Activated T-helper 1 cell treated with anti-CD3 and anti-CD28 coated beads, Interleukin-12 subunit alpha, Interleukin-12 subunit beta, Interleukin-2, Interleukin-4 antibody, amounts not matched to agents 30 ng/mL and 10 ng/mL and 1 ng/mL, durations not matched to agents 14 hours and 24 hours and 36 hours (primary cell): ENCODE results near the gene NDUFB10. TPM values are rescaled to one million over a fixed set of nuclear protein-coding genes. Genes with fewer than 3 reads are reported as not detected.

Experiments
- DNase-seq: peaks from one replicate; pipeline ENCODE4 v3.0.0; 2021; ENCODE audit warnings: low spot score
- H3K27ac Mint-ChIP-seq: one replicate; pipeline ENCODE4 v1.8.0; 2021; ENCODE audit warnings: mild to moderate bottlenecking, mixed read lengths
- H3K27me3 Mint-ChIP-seq: one replicate; pipeline ENCODE4 v1.8.0; 2022; ENCODE audit warnings: mild to moderate bottlenecking, moderate library complexity, mixed read lengths; ENCODE audit not compliant: insufficient read depth
- H3K36me3 Mint-ChIP-seq: one replicate; pipeline ENCODE4 v1.8.0; 2021; ENCODE audit warnings: low read depth, mixed read lengths
- H3K4me1 Mint-ChIP-seq: one replicate; pipeline ENCODE4 v1.8.0; 2021; ENCODE audit warnings: low read depth, mixed read lengths
- H3K4me3 Mint-ChIP-seq: one replicate; pipeline ENCODE4 v1.8.0; 2021; ENCODE audit warnings: mild to moderate bottlenecking, moderate library complexity, mixed read lengths
- H3K9me3 Mint-ChIP-seq: one replicate; pipeline ENCODE4 v1.8.0; 2021; ENCODE audit warnings: mixed read lengths
- intact Hi-C: fragments of 100-400 bp; cut with micrococcal nuclease; formaldehyde crosslinking; loops from one replicate; pipeline ENCODE4 v1.15.1; 2024
- total RNA-seq: library from RNA; stranded (reverse); gene quantifications from 2 replicates; pipeline ENCODE4 v1.2.3, GENCODE V29; 2022

The NDUFB10 gene
- total RNA-seq, 1 donor from 2014 or later = 138 TPM

- Mint-ChIP-seq H3K4me1 (peaks cover 26% of the 10 kb centered on the region), H3K4me3 (peak within 1 kb of the TSS; percentile 92), H3K36me3 (peaks cover 14% of the 10 kb centered on the region), H3K27me3 (no peaks in the 10 kb centered on the region), H3K27ac (peak within 1 kb of the TSS; percentile 87), H3K9me3 (no peaks in the 10 kb centered on the region)
- peak; percentile 77 for DNase-seq
- intact Hi-C loops = loop anchor here (1.0 kb wide), 3 partner anchors 13 to 37 kb away; partner anchors contain the start of genes NTHL1 and TSC2
Observed at GRCh38 chr16:2009791-2010510, 50.6 kb downstream of the NDUFB10 start, which contains the start of gene ZNF598. Gene ZNF598 (minus strand): TSS chr16:2009821.

Other genes with a start within 250 kb of the NDUFB10 start
- gene NME3, start 188.0 kb upstream of the NDUFB10 start, total RNA-seq = 49.5 and 49.9 TPM in 2 replicates
- 31.0 and 32.7 TPM in 2 replicates for gene EME2, start 186.7 kb upstream of the NDUFB10 start, total RNA-seq
- 209 and 215 TPM in 2 replicates for gene MRPS34, start 186.4 kb upstream of the NDUFB10 start, total RNA-seq
- gene SPSB3, start 177.0 kb upstream of the NDUFB10 start, total RNA-seq = 30.3 and 30.8 TPM in 2 replicates
- 81.6 and 82.8 TPM in 2 replicates for gene NUBP2, start 176.6 kb upstream of the NDUFB10 start, total RNA-seq
- not detected in 2 replicates for gene IGFALS, start 165.8 kb upstream of the NDUFB10 start, total RNA-seq
- gene HAGH, start 132.7 kb upstream of the NDUFB10 start, total RNA-seq = 57.8 and 58.7 TPM in 2 replicates
- 19.4 and 20.2 TPM in 2 replicates for gene FAHD1, start 132.3 kb upstream of the NDUFB10 start, total RNA-seq
- not detected in 2 replicates for gene MEIOB, start 87.4 kb upstream of the NDUFB10 start, total RNA-seq
- gene HS3ST6, start 41.1 kb upstream of the NDUFB10 start, total RNA-seq = not detected in 2 replicates
- 22.1 and 26.1 TPM in 2 replicates for gene MSRB1, start 16.3 kb upstream of the NDUFB10 start, total RNA-seq
- gene RPL3L, start 4.8 kb upstream of the NDUFB10 start, total RNA-seq = 1.1 and 1.9 TPM in 2 replicates
- 3,144 and 3,145 TPM in 2 replicates for gene RPS2, start 5.3 kb downstream of the NDUFB10 start, total RNA-seq
- 0.70 and 0.93 TPM in 2 replicates for gene RNF151, start 7.3 kb downstream of the NDUFB10 start, total RNA-seq
- 84.9 and 87.3 TPM in 2 replicates for gene TBL3, start 12.5 kb downstream of the NDUFB10 start, total RNA-seq
- gene NOXO1, start 21.9 kb downstream of the NDUFB10 start, total RNA-seq = 0.24 TPM in 1 of 2 replicates, not detected in the other
- gene GFER, start 24.7 kb downstream of the NDUFB10 start, total RNA-seq = 46.2 and 54.0 TPM in 2 replicates
- 21.2 and 26.3 TPM in 2 replicates for gene SYNGR3, start 30.4 kb downstream of the NDUFB10 start, total RNA-seq
- gene ZNF598, start 50.3 kb downstream of the NDUFB10 start, total RNA-seq = 100 and 105 TPM in 2 replicates
- gene NPW, start 60.2 kb downstream of the NDUFB10 start, total RNA-seq = 3.6 and 3.9 TPM in 2 replicates
- 2.2 and 2.5 TPM in 2 replicates for gene NHERF2, start 67.4 kb downstream of the NDUFB10 start, total RNA-seq
- gene NTHL1, start 88.3 kb downstream of the NDUFB10 start, total RNA-seq = 50.0 and 52.7 TPM in 2 replicates
- gene TSC2, start 88.4 kb downstream of the NDUFB10 start, total RNA-seq = 96.4 and 111 TPM in 2 replicates
- gene PKD1, start 176.4 kb downstream of the NDUFB10 start, total RNA-seq = 92.5 and 104 TPM in 2 replicates
- gene RAB26, start 189.1 kb downstream of the NDUFB10 start, total RNA-seq = 0.24 and 0.70 TPM in 2 replicates
- gene TRAF7, start 196.2 kb downstream of the NDUFB10 start, total RNA-seq = 70.4 and 73.1 TPM in 2 replicates
- 1.0 and 1.2 TPM in 2 replicates for gene CASKIN1, start 237.1 kb downstream of the NDUFB10 start, total RNA-seq
- 57.0 and 61.9 TPM in 2 replicates for gene MLST8, start 245.9 kb downstream of the NDUFB10 start, total RNA-seq